Keratinocyte (primary cell): ENCODE data around the gene NEK6. TPM values are rescaled to one million over a fixed set of nuclear protein-coding genes. Genes with fewer than 3 reads are reported as not detected.

Experiments used
- DNase-seq: peaks from one replicate; pipeline ENCODE4 v3.0.0-alpha.2; 2011; ENCODE audit warnings: low read depth, missing footprints, low spot score
- FAIRE-seq: peaks from 2 replicates; lab custom pipeline; 2011; peaks lifted over from hg19 to GRCh38; lab: Jason Lieb, UNC
- H2AFZ ChIP-seq: 2 replicates; pipeline ENCODE4 v1.6.0; 2012; ENCODE audit warnings: low read length, control low read depth, inconsistent platforms; ENCODE audit not compliant: control insufficient read depth
- H3K27ac ChIP-seq: 2 replicates; pipeline ENCODE4 v1.5.1; 2011; ENCODE audit warnings: low read length; ENCODE audit not compliant: control insufficient read depth, insufficient read depth
- H3K27me3 ChIP-seq: 3 replicates; pipeline ENCODE4 v1.6.0; 2011; ENCODE audit warnings: low read length; ENCODE audit not compliant: control insufficient read depth, insufficient read depth; ENCODE audit errors: extremely low read depth
- H3K36me3 ChIP-seq, 2 experiments: 2 replicates in 1 of 2; 3 replicates in 1 of 2; pipeline ENCODE4 v1.5.1; 2011; ENCODE audit warnings: low read length in 2 of 2, mild to moderate bottlenecking in 1 of 2; ENCODE audit not compliant: control insufficient read depth in 2 of 2, insufficient read depth in 2 of 2; ENCODE audit errors: extremely low read depth in 1 of 2
- H3K4me1 ChIP-seq: 3 replicates; pipeline ENCODE4 v1.5.1; 2011; ENCODE audit warnings: low read length; ENCODE audit not compliant: control insufficient read depth, insufficient read depth; ENCODE audit errors: extremely low read depth
- H3K4me2 ChIP-seq: 3 replicates; pipeline ENCODE4 v1.6.0; 2011; ENCODE audit warnings: low read depth, low read length; ENCODE audit not compliant: control insufficient read depth, insufficient read depth; ENCODE audit errors: extremely low read depth
- H3K4me3 ChIP-seq, 3 experiments: fragments of 200-600 bp in 1 of 3; sonication (generic) in 1 of 3; 2 replicates in 2 of 3; 3 replicates in 1 of 3; pipeline ENCODE4 v1.5.1; 2011 to 2016; ENCODE audit warnings: low read length in 3 of 3, mild to moderate bottlenecking in 3 of 3, control low read depth in 2 of 3, inconsistent platforms in 1 of 3, low read depth in 1 of 3, mixed read lengths in 1 of 3, mixed run types in 1 of 3, moderate library complexity in 1 of 3; ENCODE audit not compliant: control insufficient read depth in 2 of 3, insufficient read depth in 2 of 3; ENCODE audit errors: extremely low read depth in 1 of 3
- H3K79me2 ChIP-seq: 2 replicates; pipeline ENCODE4 v1.6.0; 2012; ENCODE audit warnings: low read length; ENCODE audit not compliant: control insufficient read depth, insufficient read depth
- H3K9ac ChIP-seq: 3 replicates; pipeline ENCODE4 v1.6.0; 2011; ENCODE audit warnings: low read length; ENCODE audit not compliant: control insufficient read depth, insufficient read depth; ENCODE audit errors: extremely low read depth
- H3K9me1 ChIP-seq: 3 replicates; pipeline ENCODE4 v1.6.0; 2011; ENCODE audit warnings: low read length; ENCODE audit not compliant: control insufficient read depth, insufficient read depth; ENCODE audit errors: extremely low read depth
- H3K9me3 ChIP-seq: 2 replicates; pipeline ENCODE4 v1.5.1; 2012; ENCODE audit warnings: low read depth, low read length; ENCODE audit not compliant: control insufficient read depth
- H4K20me1 ChIP-seq: 3 replicates; pipeline ENCODE4 v1.6.0; 2011; ENCODE audit warnings: low read length; ENCODE audit not compliant: control insufficient read depth, insufficient read depth; ENCODE audit errors: extremely low read depth
- EZH2 ChIP-seq: IDR thresholded peaks from one replicate; pipeline ENCODE4 v1.6.1; 2012; ENCODE audit warnings: inconsistent platforms, mild to moderate bottlenecking, low read length, moderate library complexity
- dilution Hi-C: fragments of 300-500 bp; cut with MboI; formaldehyde crosslinking; loops from one replicate; pipeline ENCODE4 v1.7.0; 2020; ENCODE audit warnings: low sequenced_read_pairs; ENCODE audit not compliant: extremely low pct_ligation_motif_present
- polyA plus RNA-seq, 5 experiments: library from polyadenylated mRNA; depleted of rRNA in 3 of 5; stranded (reverse) in 3 of 5; stranded (forward) in 1 of 5; unstranded in 1 of 5; fragments of >200 nt; gene quantifications; 1 replicate in 1 of 5; 2 replicates in 3 of 5; 3 replicates in 1 of 5; pipeline versions ENCODE4 v1.2.1 to v1.2.3, GENCODE V29; 2011 to 2012; ENCODE audit warnings: missing spikeins in 2 of 5, low read depth in 1 of 5, low replicate concordance in 1 of 5
- TF ChIP-seq, protein P1 (sequence below), 3 experiments: IDR thresholded peaks in 1 of 3; conservative IDR thresholded peaks in 1 of 3; optimal IDR thresholded peaks in 1 of 3; 2 replicates in 2 of 3; 3 replicates in 1 of 3; pipeline versions ENCODE3 to v1.5.1; 2011; ENCODE audit warnings: low read length in 3 of 3, mild to moderate bottlenecking in 3 of 3, moderate library complexity in 2 of 3, control low read depth in 1 of 3, inconsistent platforms in 1 of 3; ENCODE audit not compliant: insufficient read depth in 2 of 3; ENCODE audit errors: extremely low read depth in 1 of 3

The NEK6 gene
- polyA plus RNA-seq, 1 donor (not counting 4 experiments of a cell fraction or from before 2014, with no cell fraction given) = 56.4 TPM

DNA sequence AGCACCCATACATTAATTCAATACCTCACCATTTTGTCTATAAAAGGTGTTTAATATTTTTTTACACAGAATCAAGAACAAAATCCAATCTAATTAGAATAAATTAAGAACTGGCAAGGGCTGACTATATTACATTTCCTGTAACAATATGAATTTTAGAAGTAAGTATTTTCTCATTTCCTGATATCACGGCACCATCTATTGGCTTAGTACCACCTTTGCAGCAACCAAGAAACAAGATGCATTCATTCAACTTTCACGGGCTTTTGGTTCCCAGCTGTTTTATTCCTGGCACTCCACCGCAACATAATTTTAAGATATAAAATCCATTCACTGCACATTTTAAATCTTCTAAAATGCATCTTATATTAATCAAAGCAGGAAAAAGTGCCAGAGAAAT, 136.8 kb downstream of the NEK6 start:
- Histone ChIP-seq H4K20me1 (peaks cover 14% of the 10 kb centered on the region), H3K9ac (no peak overlapping the region), H3K27ac (no peak overlapping the region)

DNA sequence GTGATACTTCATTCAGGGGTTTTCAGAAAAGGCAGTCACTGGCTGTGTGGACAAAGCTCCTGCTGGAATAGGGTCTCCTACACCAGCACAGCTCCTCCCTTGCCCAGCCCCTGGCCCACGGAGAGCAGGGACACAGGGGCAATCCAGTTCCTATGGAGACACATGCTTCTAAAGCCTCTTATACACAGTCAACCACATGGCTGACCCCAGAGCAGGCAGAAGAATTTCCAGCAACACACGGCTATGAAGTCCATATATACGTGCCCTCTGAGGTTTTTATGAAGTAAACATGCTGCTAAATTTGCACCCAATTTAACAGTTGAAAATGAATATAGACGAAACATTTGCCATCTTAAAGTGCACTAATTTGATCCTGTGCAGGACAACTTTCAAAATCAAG, 138.1 kb downstream of the NEK6 start:
- Histone ChIP-seq H3K79me2 (peaks cover 82% of the 10 kb centered on the region), H2AFZ (no peak overlapping the region), H3K27me3 (no peaks in the 10 kb centered on the region), H3K9me1 (peaks cover 3% of the 10 kb centered on the region), H3K9me3 (no peaks in the 10 kb centered on the region), H3K36me3 (peaks cover 11 to 22% of the 10 kb centered on the region in 2 experiments), H3K27ac (no peak overlapping the region), H3K9ac (no peak overlapping the region), H3K4me2 (no peak overlapping the region), H3K4me1 (peaks cover 46% of the 10 kb centered on the region), H4K20me1 (peaks cover 20% of the 10 kb centered on the region), H3K4me3 (no peak overlapping the region)
- FAIRE-seq (no peak), DNase-seq (no peak)
- TF ChIP-seq, protein P1, sequence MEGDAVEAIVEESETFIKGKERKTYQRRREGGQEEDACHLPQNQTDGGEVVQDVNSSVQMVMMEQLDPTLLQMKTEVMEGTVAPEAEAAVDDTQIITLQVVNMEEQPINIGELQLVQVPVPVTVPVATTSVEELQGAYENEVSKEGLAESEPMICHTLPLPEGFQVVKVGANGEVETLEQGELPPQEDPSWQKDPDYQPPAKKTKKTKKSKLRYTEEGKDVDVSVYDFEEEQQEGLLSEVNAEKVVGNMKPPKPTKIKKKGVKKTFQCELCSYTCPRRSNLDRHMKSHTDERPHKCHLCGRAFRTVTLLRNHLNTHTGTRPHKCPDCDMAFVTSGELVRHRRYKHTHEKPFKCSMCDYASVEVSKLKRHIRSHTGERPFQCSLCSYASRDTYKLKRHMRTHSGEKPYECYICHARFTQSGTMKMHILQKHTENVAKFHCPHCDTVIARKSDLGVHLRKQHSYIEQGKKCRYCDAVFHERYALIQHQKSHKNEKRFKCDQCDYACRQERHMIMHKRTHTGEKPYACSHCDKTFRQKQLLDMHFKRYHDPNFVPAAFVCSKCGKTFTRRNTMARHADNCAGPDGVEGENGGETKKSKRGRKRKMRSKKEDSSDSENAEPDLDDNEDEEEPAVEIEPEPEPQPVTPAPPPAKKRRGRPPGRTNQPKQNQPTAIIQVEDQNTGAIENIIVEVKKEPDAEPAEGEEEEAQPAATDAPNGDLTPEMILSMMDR (optimal IDR thresholded peaks at IDR 0.05 in 1 of 3, IDR thresholded peaks at IDR 0.05 in 1 of 3, conservative IDR thresholded peaks at IDR 0.05 in 1 of 3; ENCODE audit: extremely low read depth in 1 of 3, insufficient read depth in 2 of 3, low read length in 3 of 3) = no peak
- no peak for TF ChIP-seq EZH2
- dilution Hi-C loops = loop anchor here (25.0 kb wide), 1 partner anchor 141 kb away; no protein-coding TSS in a partner anchor

More for the DNA sequence above, 136.8 kb downstream of the NEK6 start:
- H3K9me3 ChIP-seq = no peaks in the 10 kb centered on the region
- dilution Hi-C loops = loop anchor here (25.0 kb wide), 1 partner anchor 143 kb away; no protein-coding TSS in a partner anchor
- peaks cover 39% of the 10 kb centered on the region for H3K4me1 ChIP-seq
- no peak for TF ChIP-seq EZH2
- TF ChIP-seq, protein P1 (optimal IDR thresholded peaks at IDR 0.05 in 1 of 3, IDR thresholded peaks at IDR 0.05 in 1 of 3, conservative IDR thresholded peaks at IDR 0.05 in 1 of 3; ENCODE audit: extremely low read depth in 1 of 3, insufficient read depth in 2 of 3, low read length in 3 of 3) = no peak
- peaks cover 11 to 22% of the 10 kb centered on the region in 2 experiments for H3K36me3 ChIP-seq
- FAIRE-seq (no peak), DNase-seq (no peak)
- H2AFZ ChIP-seq = no peak overlapping the region
- no peaks in the 10 kb centered on the region for H3K27me3 ChIP-seq
- H3K4me2 ChIP-seq = no peak overlapping the region
- H3K9me1 ChIP-seq = peaks cover 1% of the 10 kb centered on the region
- peaks cover 82% of the 10 kb centered on the region for H3K79me2 ChIP-seq
- no peak overlapping the region for H3K4me3 ChIP-seq
